ENCODE results near the gene LTBP2. TPM values are rescaled to one million over a fixed set of nuclear protein-coding genes. Genes with fewer than 3 reads are reported as not detected.

LTBP2 gene
- total RNA-seq, 4 donors from 2014 or later, result 81.3 to 240 (median 189) TPM

DNA sequence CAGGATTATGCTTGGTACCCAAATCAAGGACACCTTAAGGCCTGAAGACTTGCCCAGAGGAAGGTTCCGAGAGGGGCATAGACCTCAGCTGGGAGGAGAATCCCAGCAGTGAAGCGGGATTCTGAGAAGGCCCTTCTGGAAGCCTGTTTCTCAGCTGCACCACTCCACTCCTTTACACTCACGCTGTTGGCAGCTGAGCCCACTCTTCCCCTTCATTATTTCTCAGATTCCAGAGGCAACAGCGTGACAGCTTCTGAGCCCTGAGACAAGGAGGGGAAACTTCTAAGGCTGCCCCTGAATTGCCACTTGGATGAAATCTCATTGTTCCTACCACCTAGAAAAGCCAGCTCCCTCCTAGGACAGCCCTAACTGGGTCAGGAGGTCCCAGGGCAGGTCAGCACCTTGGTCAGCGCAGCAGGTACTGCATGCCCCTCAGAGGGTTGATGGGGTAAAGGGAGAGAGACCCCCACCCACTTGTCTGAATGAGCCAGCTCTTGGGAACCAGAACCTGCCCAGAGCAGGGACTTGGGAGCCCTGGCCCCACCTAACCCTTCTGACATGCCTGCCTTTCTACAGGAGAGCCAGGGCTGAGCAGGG lies 64.6 kb downstream of the LTBP2 start:
- Histone ChIP-seq H3K27me3 (no peaks in the 10 kb centered on the region), H3K4me3 (replicated peaks in 1 of 3) (no peak overlapping the region), H3K27ac (peak overlapping the region; percentile 85 to 95 (median 93)), H3K9me3 (no peaks in the 10 kb centered on the region), H3K4me1 (peaks cover 65 to 70% of the 10 kb centered on the region in 2 donors), H3K36me3 (no peaks in the 10 kb centered on the region)
- peak; percentile 78 for DNase-seq
- TF ChIP-seq, protein P1, sequence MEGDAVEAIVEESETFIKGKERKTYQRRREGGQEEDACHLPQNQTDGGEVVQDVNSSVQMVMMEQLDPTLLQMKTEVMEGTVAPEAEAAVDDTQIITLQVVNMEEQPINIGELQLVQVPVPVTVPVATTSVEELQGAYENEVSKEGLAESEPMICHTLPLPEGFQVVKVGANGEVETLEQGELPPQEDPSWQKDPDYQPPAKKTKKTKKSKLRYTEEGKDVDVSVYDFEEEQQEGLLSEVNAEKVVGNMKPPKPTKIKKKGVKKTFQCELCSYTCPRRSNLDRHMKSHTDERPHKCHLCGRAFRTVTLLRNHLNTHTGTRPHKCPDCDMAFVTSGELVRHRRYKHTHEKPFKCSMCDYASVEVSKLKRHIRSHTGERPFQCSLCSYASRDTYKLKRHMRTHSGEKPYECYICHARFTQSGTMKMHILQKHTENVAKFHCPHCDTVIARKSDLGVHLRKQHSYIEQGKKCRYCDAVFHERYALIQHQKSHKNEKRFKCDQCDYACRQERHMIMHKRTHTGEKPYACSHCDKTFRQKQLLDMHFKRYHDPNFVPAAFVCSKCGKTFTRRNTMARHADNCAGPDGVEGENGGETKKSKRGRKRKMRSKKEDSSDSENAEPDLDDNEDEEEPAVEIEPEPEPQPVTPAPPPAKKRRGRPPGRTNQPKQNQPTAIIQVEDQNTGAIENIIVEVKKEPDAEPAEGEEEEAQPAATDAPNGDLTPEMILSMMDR (IDR thresholded peaks at IDR 0.05), result no peak
- TF ChIP-seq POLR2A (IDR thresholded peaks at IDR 0.05), result no peak
- intact Hi-C loops (cut with DNase I), result no loop called here
- 29 to 58% methylated on average over 5 of the region's 5 CpGs for whole genome bisulfite sequencing, 2 donors

DNA sequence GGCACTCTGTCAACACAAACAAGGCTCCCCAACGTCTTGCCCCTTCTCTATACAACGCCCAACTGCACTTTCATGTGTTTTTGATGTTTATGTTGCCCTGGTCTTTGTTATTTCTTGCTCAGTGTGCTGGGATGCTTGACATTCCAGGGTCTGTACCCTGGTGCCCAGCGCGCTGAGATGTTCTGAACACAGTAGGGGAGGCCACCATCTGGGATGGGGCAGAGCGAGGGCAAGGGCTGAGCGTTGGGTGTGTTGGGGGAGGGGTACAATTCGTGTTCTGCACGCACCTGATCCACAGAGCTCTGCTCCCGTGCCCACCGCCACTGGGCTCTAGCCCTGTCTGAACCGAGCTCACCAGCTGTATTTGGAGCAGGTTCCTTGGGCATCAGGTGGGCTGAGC lies 65.6 kb downstream of the LTBP2 start:
- H3K36me3 ChIP-seq, result no peaks in the 10 kb centered on the region
- H3K4me3 ChIP-seq (replicated peaks in 1 of 3), result no peak overlapping the region
- DNase-seq, result peak; percentile 95 to 96
- H3K27ac ChIP-seq, result peak overlapping the region; percentile 85 to 95 (median 93)
- peak in 1 of 2 donors; percentile 61 for TF ChIP-seq POLR2A (IDR thresholded peaks at IDR 0.05)
- TF ChIP-seq, protein P1 (IDR thresholded peaks at IDR 0.05), result no peak
- no peaks in the 10 kb centered on the region for H3K9me3 ChIP-seq
- no peaks in the 10 kb centered on the region for H3K27me3 ChIP-seq
- peaks cover 55 to 60% of the 10 kb centered on the region in 2 donors for H3K4me1 ChIP-seq
- intact Hi-C loops (cut with DNase I), result no loop called here
- 25 to 44% methylated on average over 6 to 7 of the region's 11 CpGs for WGBS, 2 donors

DNA sequence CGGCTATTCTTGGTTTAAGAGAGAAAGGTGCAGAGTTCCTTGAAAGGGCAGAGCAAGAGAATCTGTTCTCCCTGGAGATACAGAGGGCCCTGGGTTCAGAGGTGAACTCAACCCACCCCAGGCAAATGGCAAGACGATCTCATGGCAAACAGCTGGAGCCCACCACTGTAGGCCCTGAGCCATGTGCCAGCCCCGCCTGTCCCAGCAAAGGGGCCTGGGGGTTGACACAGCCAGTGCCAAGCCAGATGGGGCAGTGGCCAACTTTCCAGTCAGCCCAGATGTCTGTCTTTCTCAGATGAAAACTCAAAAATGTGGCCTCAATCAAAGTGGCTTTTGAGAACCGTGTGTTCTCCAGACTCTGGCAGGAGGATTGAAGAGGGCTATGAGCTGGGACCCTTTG lies 66.7 kb downstream of the LTBP2 start:
- H3K36me3 ChIP-seq, result no peaks in the 10 kb centered on the region
- no peak for DNase-seq
- H3K27me3 ChIP-seq, result no peaks in the 10 kb centered on the region
- peaks cover 50 to 58% of the 10 kb centered on the region in 2 donors for H3K4me1 ChIP-seq
- intact Hi-C loops (cut with DNase I), result no loop called here
- H3K9me3 ChIP-seq, result no peaks in the 10 kb centered on the region
- TF ChIP-seq POLR2A (IDR thresholded peaks at IDR 0.05), result no peak
- TF ChIP-seq, protein P1 (IDR thresholded peaks at IDR 0.05), result no peak
- H3K4me3 ChIP-seq (replicated peaks in 1 of 3), result no peak overlapping the region
- 50 to 51% methylated on average over 4 of the region's 4 CpGs for WGBS, 2 donors
- H3K27ac ChIP-seq, result peak overlapping the region; percentile 72 to 93 (median 83)

DNA sequence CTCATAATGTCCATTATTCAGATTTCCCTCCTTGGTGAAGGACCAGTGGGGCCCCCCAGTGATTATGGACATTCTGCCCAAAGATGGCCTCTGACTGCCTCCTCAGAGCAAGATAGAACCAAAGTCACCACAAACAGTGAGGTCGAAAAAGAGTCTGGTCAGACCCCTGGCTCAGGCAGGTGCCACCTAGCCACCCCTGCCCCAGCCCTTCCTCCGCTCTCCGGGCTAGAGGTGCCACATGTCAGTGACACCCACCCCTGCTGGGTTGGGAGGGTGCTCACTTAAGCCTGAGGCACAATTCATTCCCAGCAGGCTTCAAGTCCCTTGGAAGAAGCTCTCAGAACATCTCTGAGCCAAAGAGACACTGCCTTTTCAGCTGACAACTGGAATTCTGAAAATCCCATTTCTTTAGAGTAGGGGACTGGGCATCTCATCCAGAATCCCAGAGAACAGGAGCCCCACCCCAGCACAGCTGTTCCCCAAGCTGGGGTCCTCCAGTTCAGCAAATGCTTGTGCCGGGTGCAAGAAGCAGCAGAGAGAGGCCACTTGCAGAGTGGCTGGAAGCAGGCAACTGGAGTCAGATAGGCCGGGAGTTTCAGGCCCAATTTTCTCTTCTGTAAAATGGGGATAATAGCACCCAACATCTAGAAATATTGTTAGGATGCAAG lies 68.1 kb downstream of the LTBP2 start:
- no peaks in the 10 kb centered on the region for H3K9me3 ChIP-seq
- intact Hi-C loops (cut with DNase I), result no loop called here
- peaks cover 44 to 56% of the 10 kb centered on the region in 2 donors for H3K4me1 ChIP-seq
- no peak overlapping the region for H3K4me3 ChIP-seq (replicated peaks in 1 of 3)
- 93 to 94% methylated on average over 5 of the region's 5 CpGs for WGBS, 2 donors
- no peak for DNase-seq
- H3K27ac ChIP-seq, result peak overlapping the region; percentile 5 to 49 (median 12)
- no peaks in the 10 kb centered on the region for H3K36me3 ChIP-seq
- TF ChIP-seq, protein P1 (IDR thresholded peaks at IDR 0.05), result no peak
- no peak for TF ChIP-seq POLR2A (IDR thresholded peaks at IDR 0.05)
- H3K27me3 ChIP-seq, result no peaks in the 10 kb centered on the region

DNA sequence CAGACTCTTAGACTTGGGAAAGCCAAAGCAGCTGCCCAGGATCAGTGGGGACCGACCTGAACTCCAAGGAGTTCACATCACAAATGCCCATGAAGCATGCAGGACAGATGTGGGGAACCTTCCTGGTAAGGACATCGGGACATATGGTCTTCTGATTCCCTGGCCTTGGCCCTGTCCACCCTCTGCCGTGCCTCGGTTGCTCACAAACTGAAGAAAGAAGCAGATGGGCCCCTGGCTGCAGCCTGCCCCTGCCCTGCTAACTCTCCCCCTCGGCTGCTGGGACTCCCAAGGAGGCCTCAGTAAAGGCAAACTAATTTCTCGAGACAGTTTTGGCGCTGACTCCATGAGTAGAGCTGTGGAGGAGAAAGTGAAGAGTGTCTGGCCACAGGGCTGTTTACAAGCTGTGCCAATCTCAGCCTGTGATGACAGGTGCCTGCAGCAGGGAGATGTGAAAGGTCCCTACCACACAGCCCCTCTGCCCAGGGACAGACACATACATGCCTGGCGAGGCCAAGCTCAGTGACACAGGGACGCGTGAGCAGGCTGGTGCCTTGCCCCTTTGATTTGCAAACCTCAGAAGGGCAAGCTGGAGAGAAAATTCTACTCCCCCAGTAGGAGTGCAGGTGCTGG lies 69.9 kb downstream of the LTBP2 start:
- Histone ChIP-seq H3K36me3 (no peaks in the 10 kb centered on the region), H3K9me3 (no peaks in the 10 kb centered on the region), H3K27me3 (no peaks in the 10 kb centered on the region), H3K27ac (peak overlapping the region in 1 of 3 donors; percentile 32), H3K4me3 (replicated peaks in 1 of 3) (no peak overlapping the region), H3K4me1 (peaks cover 30 to 39% of the 10 kb centered on the region in 2 donors)
- intact Hi-C loops (cut with DNase I), result no loop called here
- 85 to 92% methylated on average over 10 of the region's 10 CpGs for WGBS, 2 donors
- TF ChIP-seq, protein P1 (IDR thresholded peaks at IDR 0.05), result no peak
- no peak for TF ChIP-seq POLR2A (IDR thresholded peaks at IDR 0.05)
- no peak for DNase-seq

All from thyroid gland (tissue), 4 donors.